Fibroblast of skin of scalp (primary cell): ENCODE data around the gene ZBTB7B.

Experiments
- DNase-seq: peaks from one replicate; pipeline ENCODE4 v3.0.0-alpha.2; 2013

Gene ZBTB7B

DNA sequence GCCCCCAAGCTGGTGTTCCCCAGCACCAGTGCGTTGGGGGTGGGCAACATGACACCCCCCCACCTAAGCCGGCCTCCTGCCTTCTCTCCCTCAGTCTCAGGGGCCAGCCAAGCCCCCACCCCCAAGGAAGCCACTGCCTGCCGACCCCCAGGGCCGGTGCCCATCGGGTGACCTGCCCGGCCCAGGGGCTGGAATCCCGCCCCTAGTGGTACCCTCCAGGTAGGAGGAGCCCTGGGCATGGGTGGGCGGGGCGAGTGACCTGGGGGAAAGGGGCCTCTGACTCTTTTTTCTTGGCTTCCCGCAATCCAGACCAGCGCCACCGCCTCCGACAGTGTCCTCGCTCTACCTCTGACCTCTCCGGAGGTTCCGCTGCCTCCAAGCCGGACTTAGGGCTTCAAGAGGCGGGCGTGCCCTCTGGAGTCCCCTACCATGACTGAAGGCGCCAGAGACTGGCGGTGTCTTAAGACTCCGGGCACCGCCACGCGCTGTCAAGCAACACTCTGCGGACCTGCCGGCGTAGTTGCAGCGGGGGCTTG is 59.6 kb downstream of the ZBTB7B start:
- DNase-seq: no peak

DNA sequence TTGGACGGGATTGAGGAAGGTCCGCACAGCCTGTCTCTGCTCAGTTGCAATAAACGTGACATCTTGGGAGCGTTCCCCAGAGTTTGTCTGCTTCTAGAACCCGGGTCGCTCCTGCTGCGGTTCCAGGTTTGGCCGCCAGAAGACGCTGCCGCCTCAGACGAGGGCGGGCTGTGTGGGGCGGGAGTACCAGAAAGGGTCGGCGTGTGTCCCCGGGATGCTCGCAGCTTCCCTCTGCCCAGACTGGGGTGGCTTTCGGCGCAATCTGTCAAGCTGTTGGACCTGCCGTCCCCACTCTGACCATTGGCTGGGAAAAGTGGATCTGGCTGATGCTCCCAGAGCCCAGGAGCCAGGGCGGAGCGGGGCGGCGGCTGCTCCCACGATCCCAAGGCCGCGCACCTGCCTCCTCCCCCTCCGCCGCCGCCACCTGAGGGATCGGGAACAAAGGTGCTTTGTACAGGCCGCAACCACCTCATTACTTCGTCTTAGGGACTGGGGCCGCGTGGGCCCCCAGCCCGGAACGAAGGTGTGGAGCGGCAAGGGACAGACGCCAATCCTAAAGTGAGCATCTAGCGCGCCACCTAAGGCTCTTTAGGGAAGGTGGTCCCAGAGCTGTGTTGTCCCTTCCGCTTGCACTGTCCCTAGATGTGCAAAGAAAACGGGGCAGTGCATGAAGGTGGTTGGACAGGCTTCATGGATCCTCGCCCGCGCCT is 60.3 kb downstream of the ZBTB7B start:
- DNase-seq: peak; percentile 51

DNA sequence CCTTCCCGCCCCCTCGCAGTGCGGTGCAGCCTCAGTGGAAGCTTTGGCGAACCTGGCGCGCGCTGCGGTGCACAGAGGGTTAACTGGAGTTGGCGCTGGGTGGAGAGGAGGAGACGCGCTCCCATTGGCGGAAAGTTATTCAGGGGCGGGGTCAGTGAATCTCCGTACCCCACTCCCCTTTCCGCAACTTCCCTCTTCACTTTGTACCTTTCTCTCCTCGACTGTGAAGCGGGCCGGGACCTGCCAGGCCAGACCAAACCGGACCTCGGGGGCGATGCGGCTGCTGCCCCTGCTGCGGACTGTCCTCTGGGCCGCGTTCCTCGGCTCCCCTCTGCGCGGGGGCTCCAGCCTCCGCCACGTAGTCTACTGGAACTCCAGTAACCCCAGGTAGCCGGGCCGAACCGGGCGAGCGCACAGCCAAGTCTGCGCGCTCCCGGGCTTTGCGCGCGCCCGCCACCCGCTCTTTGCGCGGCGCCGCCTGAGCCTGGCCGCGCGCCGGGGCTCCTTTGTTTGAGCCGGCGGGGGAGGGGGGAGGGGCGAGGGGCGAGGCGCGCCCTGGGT is 61.0 kb downstream of the ZBTB7B start, which contains the start of gene EFNA4:
Gene EFNA4, plus strand, starts transcription at position 191 of the 561 bp plus-strand sequence. Its CDS starts 84 bp downstream, at position 275.
- DNase-seq: peak; percentile 78

DNA sequence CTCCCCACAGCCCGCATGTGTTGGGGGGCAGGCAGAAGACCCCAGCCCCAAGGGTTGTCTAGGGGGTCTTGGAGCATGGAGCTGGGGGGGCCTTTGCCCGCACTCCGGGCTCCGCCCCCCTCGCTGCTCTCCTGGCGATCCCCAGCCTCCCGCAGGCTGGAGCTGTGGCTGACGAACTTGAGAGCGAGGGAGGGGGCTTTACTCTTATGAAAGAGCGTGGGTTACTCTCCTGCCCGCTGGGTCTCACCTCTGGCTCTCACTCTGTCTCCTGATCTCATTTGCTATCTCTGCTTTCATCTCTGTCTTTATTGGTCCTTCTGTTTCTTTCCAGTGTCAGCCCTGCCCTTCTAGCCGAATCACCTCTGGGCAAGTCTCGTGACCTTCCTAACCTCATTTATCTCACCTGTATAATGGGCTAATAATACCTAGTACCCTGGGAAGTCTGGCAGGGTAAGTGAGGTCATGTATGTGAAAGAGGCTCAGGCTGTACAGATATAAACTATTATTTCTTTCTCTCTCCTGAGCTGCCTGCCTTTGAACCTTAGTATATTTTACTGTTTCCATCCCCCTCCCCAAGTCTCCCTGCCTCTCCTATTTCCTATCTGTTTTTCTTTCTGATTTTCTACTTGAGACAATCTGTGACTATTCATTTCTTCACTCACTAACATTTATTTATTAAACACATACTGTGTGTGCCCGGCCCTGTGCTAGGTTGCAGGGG is 61.7 kb downstream of the ZBTB7B start:
- DNase-seq: no peak

DNA sequence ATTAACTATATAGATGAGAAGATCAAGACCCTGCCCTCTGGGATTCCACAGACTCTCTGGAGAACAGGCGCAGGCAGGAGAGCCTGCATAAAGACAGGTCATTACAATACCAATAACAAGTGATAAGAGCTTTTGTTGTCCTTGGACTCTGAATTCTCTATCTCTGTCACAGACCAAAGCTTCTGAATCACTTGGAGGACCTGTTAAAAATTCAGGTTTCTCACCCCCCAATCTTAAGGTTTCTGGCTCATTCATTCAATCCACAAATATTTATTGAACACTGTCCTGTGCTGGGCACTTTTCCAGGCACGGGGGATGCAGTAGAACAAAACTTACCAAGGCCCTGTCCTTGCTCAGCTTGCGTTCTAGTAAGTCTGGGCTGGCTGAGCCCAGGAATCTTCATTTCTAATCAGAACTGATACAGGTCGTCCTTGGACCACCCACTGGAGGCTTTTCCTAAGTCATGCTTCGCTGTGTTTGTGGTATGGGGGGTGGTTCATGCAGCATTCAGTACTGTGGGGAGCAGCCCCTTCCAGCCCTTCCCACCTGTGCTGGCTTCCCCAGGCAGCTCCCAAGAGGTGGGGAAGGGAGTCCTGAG is 62.3 kb downstream of the ZBTB7B start:
- DNase-seq: no peak

DNA sequence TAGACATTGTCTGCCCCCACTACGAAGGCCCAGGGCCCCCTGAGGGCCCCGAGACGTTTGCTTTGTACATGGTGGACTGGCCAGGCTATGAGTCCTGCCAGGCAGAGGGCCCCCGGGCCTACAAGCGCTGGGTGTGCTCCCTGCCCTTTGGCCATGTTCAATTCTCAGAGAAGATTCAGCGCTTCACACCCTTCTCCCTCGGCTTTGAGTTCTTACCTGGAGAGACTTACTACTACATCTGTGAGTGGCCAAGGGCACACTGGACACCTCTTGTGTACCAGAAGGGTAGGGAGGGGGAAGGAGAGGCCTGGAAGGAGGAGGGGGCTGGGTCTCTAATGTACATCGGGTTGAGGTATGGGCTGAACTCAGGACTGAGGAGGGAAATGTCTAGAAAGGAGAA is 64.2 kb downstream of the ZBTB7B start:
- DNase-seq: no peak
